Stomach (tissue), 4 donors: ENCODE results near the gene HDAC11.

ENCODE experiments used
- CTCF ChIP-seq, 7 experiments: fragments of 450-650 bp in 4 of 7; fragments of 200-600 bp in 3 of 7; sonication (generic) in 3 of 7; IDR thresholded peaks; one replicate each; pipeline ENCODE4 v1.5.1; 2016 to 2019; ENCODE audit warnings: antibody characterized with exemption in 7 of 7, control low read depth in 2 of 7, mild to moderate bottlenecking in 1 of 7
- POLR2A ChIP-seq, 4 donors: fragments of 450-650 bp; IDR thresholded peaks; one replicate each; pipeline ENCODE4 v1.6.1; 2016; ENCODE audit warnings: antibody characterized with exemption in 4 of 4, control low read depth in 2 of 4, mild to moderate bottlenecking in 1 of 4, moderate library complexity in 1 of 4

GRCh38 chr3:13466781-13467180 is 13.3 kb upstream of the HDAC11 start:
- TF ChIP-seq POLR2A (IDR thresholded peaks at IDR 0.05), result no peak
- no peak for TF ChIP-seq CTCF (IDR thresholded peaks at IDR 0.05)
